ENCODE data around the gene ANKRD2. TPM values are rescaled to one million over a fixed set of nuclear protein-coding genes. Genes with fewer than 3 reads are reported as not detected.
A peak's percentile ranks its signal among the peaks of the same experiment; 100 is the strongest.
"Not testable (repeated sequence)": the region's sequence is repeated elsewhere in the genome, so short reads cannot be mapped to it uniquely, and the experiment has no call there.

Gene ANKRD2
- total RNA-seq (2014; rRNA removed; shearing (Covaris generic); ENCODE audit: low replicate concordance) = not detected in 2 replicates

- peak; percentile 72 for DNase-seq
- Histone ChIP-seq H3K9me3 (ENCODE audit: low read length) (no peaks in the 10 kb centered on the region), H4K20me1 (ENCODE audit: insufficient read depth, low read depth, low read length) (no peaks in the 10 kb centered on the region), H3K4me3 (ENCODE audit: low read length) (no peak within 1 kb of the TSS), H3K4me2 (ENCODE audit: low read depth, low read length, poor library complexity, severe bottlenecking) (no peak within 1 kb of the TSS), H3K79me2 (ENCODE audit: low read length) (no peaks in the 10 kb centered on the region), H2AFZ (ENCODE audit: low read length) (no peak within 1 kb of the TSS), H3K9me2 (replicated peaks; ENCODE audit: insufficient read depth, low read length) (no peaks in the 10 kb centered on the region), H3K4me1 (ENCODE audit: low read length) (no peaks in the 10 kb centered on the region), H3K27ac (ENCODE audit: low read length) (no peak within 1 kb of the TSS), H3K9ac (ENCODE audit: low read length) (no peak within 1 kb of the TSS), H3K36me3 (ENCODE audit: insufficient read depth, low read length) (no peaks in the 10 kb centered on the region), H3K27me3 (ENCODE audit: low read length) (no peaks in the 10 kb centered on the region)
These were observed at the start of gene ANKRD2 for GRCh38 chr10:97572214-97572989. ANKRD2 (plus strand) TSS chr10:97572779; CDS start chr10:97572789, 10 bp downstream.

GRCh38 chr10:97522937-97523336 is 49.6 kb upstream of the ANKRD2 start:
- H3K9me2 ChIP-seq (replicated peaks; ENCODE audit: insufficient read depth, low read length) = no peaks in the 10 kb centered on the region
- H3K36me3 ChIP-seq (ENCODE audit: insufficient read depth, low read length) = no peaks in the 10 kb centered on the region
- no peaks in the 10 kb centered on the region for H3K9me3 ChIP-seq (ENCODE audit: low read length)
- DNase-seq = no peak
- H2AFZ ChIP-seq (ENCODE audit: low read length) = no peak overlapping the region
- H4K20me1 ChIP-seq (ENCODE audit: insufficient read depth, low read depth, low read length) = no peaks in the 10 kb centered on the region
- no peaks in the 10 kb centered on the region for H3K79me2 ChIP-seq (ENCODE audit: low read length)
- H3K4me2 ChIP-seq (ENCODE audit: low read depth, low read length, poor library complexity, severe bottlenecking) = no peak overlapping the region
- H3K27me3 ChIP-seq (ENCODE audit: low read length) = no peaks in the 10 kb centered on the region
- H3K27ac ChIP-seq (ENCODE audit: low read length) = no peak overlapping the region
- no peak overlapping the region for H3K4me3 ChIP-seq (ENCODE audit: low read length)
- no peaks in the 10 kb centered on the region for H3K4me1 ChIP-seq (ENCODE audit: low read length)
- H3K9ac ChIP-seq (ENCODE audit: low read length) = no peak overlapping the region

GRCh38 chr10:97525086-97525485 is 47.5 kb upstream of the ANKRD2 start:
- no peaks in the 10 kb centered on the region for H3K9me3 ChIP-seq (ENCODE audit: low read length)
- H3K4me3 ChIP-seq (ENCODE audit: low read length) = no peak overlapping the region
- H3K27me3 ChIP-seq (ENCODE audit: low read length) = no peaks in the 10 kb centered on the region
- no peaks in the 10 kb centered on the region for H4K20me1 ChIP-seq (ENCODE audit: insufficient read depth, low read depth, low read length)
- H3K27ac ChIP-seq (ENCODE audit: low read length) = no peak overlapping the region
- no peaks in the 10 kb centered on the region for H3K4me1 ChIP-seq (ENCODE audit: low read length)
- H3K36me3 ChIP-seq (ENCODE audit: insufficient read depth, low read length) = no peaks in the 10 kb centered on the region
- H2AFZ ChIP-seq (ENCODE audit: low read length) = no peak overlapping the region
- no peak overlapping the region for H3K4me2 ChIP-seq (ENCODE audit: low read depth, low read length, poor library complexity, severe bottlenecking)
- H3K9ac ChIP-seq (ENCODE audit: low read length) = no peak overlapping the region
- H3K79me2 ChIP-seq (ENCODE audit: low read length) = no peaks in the 10 kb centered on the region
- DNase-seq = no peak
- H3K9me2 ChIP-seq (replicated peaks; ENCODE audit: insufficient read depth, low read length) = no peaks in the 10 kb centered on the region

- H3K27ac ChIP-seq (ENCODE audit: low read length) = no peak overlapping the region
- no peak overlapping the region for H2AFZ ChIP-seq (ENCODE audit: low read length)
- H3K36me3 ChIP-seq (ENCODE audit: insufficient read depth, low read length) = no peaks in the 10 kb centered on the region
- H3K4me2 ChIP-seq (ENCODE audit: low read depth, low read length, poor library complexity, severe bottlenecking) = no peak overlapping the region
- no peaks in the 10 kb centered on the region for H3K27me3 ChIP-seq (ENCODE audit: low read length)
- H3K9ac ChIP-seq (ENCODE audit: low read length) = no peak overlapping the region
- no peaks in the 10 kb centered on the region for H3K79me2 ChIP-seq (ENCODE audit: low read length)
- no peaks in the 10 kb centered on the region for H3K9me3 ChIP-seq (ENCODE audit: low read length)
- H3K9me2 ChIP-seq (replicated peaks; ENCODE audit: insufficient read depth, low read length) = no peaks in the 10 kb centered on the region
- no peak overlapping the region for H3K4me3 ChIP-seq (ENCODE audit: low read length)
- H3K4me1 ChIP-seq (ENCODE audit: low read length) = no peaks in the 10 kb centered on the region
- DNase-seq = no peak
- no peaks in the 10 kb centered on the region for H4K20me1 ChIP-seq (ENCODE audit: insufficient read depth, low read depth, low read length)
These were observed 46.9 kb upstream of the ANKRD2 start for GRCh38 chr10:97525683-97526110.

- H3K4me1 ChIP-seq (ENCODE audit: low read length); H3K4me2 ChIP-seq (ENCODE audit: low read depth, low read length, poor library complexity, severe bottlenecking); H3K27me3 ChIP-seq (ENCODE audit: low read length); H3K9me3 ChIP-seq (ENCODE audit: low read length); H3K27ac ChIP-seq (ENCODE audit: low read length); DNase-seq; H3K4me3 ChIP-seq (ENCODE audit: low read length); H3K36me3 ChIP-seq (ENCODE audit: insufficient read depth, low read length); H3K9me2 ChIP-seq (replicated peaks; ENCODE audit: insufficient read depth, low read length); H3K9ac ChIP-seq (ENCODE audit: low read length); H3K79me2 ChIP-seq (ENCODE audit: low read length); H4K20me1 ChIP-seq (ENCODE audit: insufficient read depth, low read depth, low read length); H2AFZ ChIP-seq (ENCODE audit: low read length): not testable (repeated sequence)
These were observed 43.7 kb upstream of the ANKRD2 start for GRCh38 chr10:97528876-97529275.

GRCh38 chr10:97529685-97530465 is 42.7 kb upstream of the ANKRD2 start:
- Histone ChIP-seq H2AFZ (ENCODE audit: low read length) (no peak overlapping the region), H3K9me2 (replicated peaks; ENCODE audit: insufficient read depth, low read length) (no peaks in the 10 kb centered on the region), H3K27ac (ENCODE audit: low read length) (no peak overlapping the region), H3K4me3 (ENCODE audit: low read length) (no peak overlapping the region), H3K36me3 (ENCODE audit: insufficient read depth, low read length) (no peaks in the 10 kb centered on the region), H3K9me3 (ENCODE audit: low read length) (no peaks in the 10 kb centered on the region), H3K4me2 (ENCODE audit: low read depth, low read length, poor library complexity, severe bottlenecking) (no peak overlapping the region), H3K4me1 (ENCODE audit: low read length) (no peaks in the 10 kb centered on the region), H3K27me3 (ENCODE audit: low read length) (no peaks in the 10 kb centered on the region), H3K79me2 (ENCODE audit: low read length) (no peaks in the 10 kb centered on the region), H3K9ac (ENCODE audit: low read length) (no peak overlapping the region), H4K20me1 (ENCODE audit: insufficient read depth, low read depth, low read length) (no peaks in the 10 kb centered on the region)
- DNase-seq = no peak

- Histone ChIP-seq H3K4me1 (ENCODE audit: low read length) (no peaks in the 10 kb centered on the region), H3K4me2 (ENCODE audit: low read depth, low read length, poor library complexity, severe bottlenecking) (no peak overlapping the region), H3K9ac (ENCODE audit: low read length) (no peak overlapping the region), H3K9me2 (replicated peaks; ENCODE audit: insufficient read depth, low read length) (no peaks in the 10 kb centered on the region), H3K27ac (ENCODE audit: low read length) (no peak overlapping the region), H3K79me2 (ENCODE audit: low read length) (no peaks in the 10 kb centered on the region), H2AFZ (ENCODE audit: low read length) (no peak overlapping the region), H3K9me3 (ENCODE audit: low read length) (no peaks in the 10 kb centered on the region), H4K20me1 (ENCODE audit: insufficient read depth, low read depth, low read length) (no peaks in the 10 kb centered on the region), H3K4me3 (ENCODE audit: low read length) (no peak overlapping the region), H3K36me3 (ENCODE audit: insufficient read depth, low read length) (no peaks in the 10 kb centered on the region), H3K27me3 (ENCODE audit: low read length) (no peaks in the 10 kb centered on the region)
- DNase-seq = no peak
These were observed 41.1 kb upstream of the ANKRD2 start for GRCh38 chr10:97531401-97531986.
